ENCODE data around the gene KLK3.

- no peak for TF ChIP-seq CEBPB (IDR thresholded peaks at IDR 0.05)
- TF ChIP-seq EP300 (IDR thresholded peaks at IDR 0.05), result no peak
- no peak for TF ChIP-seq CTCF (IDR thresholded peaks at IDR 0.05)
- no peak for TF ChIP-seq SMC3 (IDR thresholded peaks at IDR 0.05)
- no peak for TF ChIP-seq POLR2A (IDR thresholded peaks at IDR 0.05; ENCODE audit: low read length)
Observed at GRCh38 chr19:50808856-50809255, 45.9 kb upstream of the KLK3 start.

Measured in A549 (cell line).